HG02885 (cell line): ENCODE data around the gene MBNL2.

ENCODE experiments used
- ATAC-seq: cut with Tn5 transposase; IDR thresholded peaks from one replicate; pipeline ENCODE4 v1.9.1; 2021; ENCODE audit warnings: mild to moderate bottlenecking; ENCODE audit not compliant: unreplicated experiment, poor library complexity

The MBNL2 gene

GRCh38 chr13:97364031-97364430 lies 141.9 kb downstream of the MBNL2 start:
- no peak for ATAC-seq

- ATAC-seq: no peak
Measured at GRCh38 chr13:97364827-97365226, 142.7 kb downstream of the MBNL2 start.

GRCh38 chr13:97366172-97366688 lies 144.1 kb downstream of the MBNL2 start:
- ATAC-seq: no peak

- ATAC-seq: peak; percentile 47
Measured at GRCh38 chr13:97367016-97367822, 145.1 kb downstream of the MBNL2 start.

GRCh38 chr13:97369261-97369893 lies 147.2 kb downstream of the MBNL2 start:
- ATAC-seq: peak; percentile 57

GRCh38 chr13:97371486-97372109 lies 149.5 kb downstream of the MBNL2 start:
- ATAC-seq: no peak

- no peak for ATAC-seq
Measured at GRCh38 chr13:97372936-97373335, 150.8 kb downstream of the MBNL2 start.

GRCh38 chr13:97373787-97374186 lies 151.7 kb downstream of the MBNL2 start:
- no peak for ATAC-seq

GRCh38 chr13:97376981-97377380 lies 154.8 kb downstream of the MBNL2 start:
- ATAC-seq: no peak

- no peak for ATAC-seq
Measured at GRCh38 chr13:97379386-97379785, 157.3 kb downstream of the MBNL2 start.

GRCh38 chr13:97380696-97381095 lies 158.6 kb downstream of the MBNL2 start:
- no peak for ATAC-seq

- ATAC-seq: no peak
Measured at GRCh38 chr13:97381189-97381588, 159.1 kb downstream of the MBNL2 start.

- ATAC-seq: no peak
Measured at GRCh38 chr13:97382276-97382675, 160.1 kb downstream of the MBNL2 start.

- ATAC-seq: no peak
Measured at GRCh38 chr13:97384371-97384770, 162.2 kb downstream of the MBNL2 start.

GRCh38 chr13:97385146-97385545 lies 163.0 kb downstream of the MBNL2 start:
- no peak for ATAC-seq

GRCh38 chr13:97385854-97386253 lies 163.7 kb downstream of the MBNL2 start:
- no peak for ATAC-seq

GRCh38 chr13:97386801-97387484 lies 164.8 kb downstream of the MBNL2 start:
- peak; percentile 69 for ATAC-seq

GRCh38 chr13:97387485-97387839 lies 165.3 kb downstream of the MBNL2 start:
- no peak for ATAC-seq

GRCh38 chr13:97387890-97388289 lies 165.8 kb downstream of the MBNL2 start:
- ATAC-seq: no peak

- no peak for ATAC-seq
Measured at GRCh38 chr13:97388373-97388772, 166.2 kb downstream of the MBNL2 start.
